Left colon (tissue), 2 donors: ENCODE results near the gene FADS2. TPM values are rescaled to one million over a fixed set of nuclear protein-coding genes. Genes with fewer than 3 reads are reported as not detected.

Experiments used
- ATAC-seq: fragments of 200-7000 bp; cut with Tn5 transposase; one replicate; pipeline ENCODE4 v1.9.1; 2020; ENCODE audit warnings: mild to moderate bottlenecking, moderate library complexity
- DNase-seq, 2 donors: peaks; one replicate each; pipeline ENCODE4 v3.0.0-alpha.2; 2020
- intact Hi-C, 2 donors: fragments of 100-400 bp; cut with DNase I in 1 of 2; cut with micrococcal nuclease in 1 of 2; formaldehyde crosslinking; loops; one replicate each; pipeline versions ENCODE4 v1.11.2 to v1.14.0; 2022; cut with DNase I, micrococcal nuclease
- long read RNA-seq: library from polyadenylated mRNA; unstranded; transcript quantifications from one replicate; pipeline ENCODE4 v2.0.0, GENCODE V29; 2021
- total RNA-seq, 2 donors: library from RNA; stranded (reverse); fragmentation: NEBNext Ultra II Directional; extraction: Animal tissue kit (Norgen Biotek cat#: 25700); gene quantifications; one replicate each; pipeline ENCODE4 v1.2.1, GENCODE V29; 2021
- donor health status: DM: no; HTN: no; CAD: no.
- donor health status: DM: yes; HTN: yes; CAD: no.

Gene FADS2
- total RNA-seq = 1 to 10 TPM; 3.1 to 5.6 TPM
- long read RNA-seq = 0 reads

DNA sequence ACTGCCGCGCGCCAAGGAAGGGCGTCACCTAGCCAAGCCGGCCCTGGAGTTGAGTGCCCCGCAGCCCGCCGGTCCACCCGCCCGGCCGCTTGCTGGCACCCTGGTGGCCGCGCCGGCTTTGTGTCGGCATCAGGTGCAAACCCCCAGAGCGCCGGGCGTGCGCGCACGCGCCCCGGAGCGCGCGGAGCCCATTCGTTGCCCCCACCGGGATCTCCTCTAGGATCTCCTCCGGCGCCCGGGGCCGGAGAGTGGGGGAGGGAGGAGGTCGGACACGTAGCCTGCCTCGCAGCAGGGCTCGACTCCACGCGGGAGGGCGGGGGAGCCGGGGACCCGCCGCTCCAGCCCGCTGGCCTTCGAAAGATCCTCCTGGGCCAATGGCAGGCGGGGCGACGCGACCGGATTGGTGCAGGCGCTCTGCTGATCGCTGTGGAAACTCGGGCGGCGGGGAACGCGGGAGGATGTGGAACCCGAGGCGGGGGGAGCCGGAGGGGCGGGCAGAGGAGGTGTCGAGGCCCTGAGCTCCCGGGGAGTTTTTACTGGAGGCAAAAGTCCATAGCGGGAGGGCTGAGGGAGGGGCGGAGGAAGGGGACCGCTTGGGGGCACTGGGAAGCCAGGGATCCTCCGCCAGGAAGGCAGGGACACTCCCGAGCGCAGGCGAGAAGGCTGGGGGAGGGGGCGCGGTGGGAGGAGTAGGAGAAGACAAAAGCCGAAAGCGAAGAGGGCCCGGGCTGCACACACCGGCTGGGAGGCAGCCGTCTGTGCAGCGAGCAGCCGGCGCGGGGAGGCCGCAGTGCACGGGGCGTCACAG, at the start of gene FADS2:
Gene FADS2, plus strand, starts transcription at position 730 of the 808 bp plus-strand sequence. CDS start 91 bp downstream, outside the sequence.
- DNase-seq = peak; percentile 72 to 75
- intact Hi-C loops = no loop called here
- peak; percentile 70 for ATAC-seq

DNA sequence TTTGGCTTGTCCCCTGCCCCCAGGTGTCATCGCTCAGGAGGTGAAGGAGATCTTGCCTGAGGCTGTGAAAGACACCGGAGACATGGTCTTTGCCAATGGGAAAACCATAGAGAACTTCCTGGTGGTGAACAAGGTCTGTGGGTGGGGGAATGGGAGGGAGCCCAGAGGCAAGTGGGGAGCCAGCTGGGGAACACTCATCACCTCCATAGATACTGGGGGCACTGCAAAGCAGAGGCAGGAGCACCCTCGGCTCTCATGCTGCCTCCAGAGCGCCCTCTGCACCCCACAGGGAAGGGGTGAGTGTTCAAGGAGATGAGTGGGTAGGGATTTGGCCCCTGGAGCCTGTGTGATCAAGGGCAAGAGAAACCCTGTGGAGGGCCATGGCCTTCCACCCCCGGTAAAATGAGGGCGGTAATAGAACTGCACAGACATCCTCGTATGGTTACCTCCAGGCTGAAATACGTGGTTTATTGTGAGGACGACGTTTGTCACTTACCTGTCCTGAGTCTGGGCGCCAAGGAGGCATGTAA, 49.7 kb upstream of the FADS2 start:
- no peak for DNase-seq
- no peak for ATAC-seq
- intact Hi-C loops = no loop called here

GRCh38 chr11:61778920-61779650, 49.0 kb upstream of the FADS2 start:
- ATAC-seq = no peak
- no peak for DNase-seq
- intact Hi-C loops = no loop called here

DNA sequence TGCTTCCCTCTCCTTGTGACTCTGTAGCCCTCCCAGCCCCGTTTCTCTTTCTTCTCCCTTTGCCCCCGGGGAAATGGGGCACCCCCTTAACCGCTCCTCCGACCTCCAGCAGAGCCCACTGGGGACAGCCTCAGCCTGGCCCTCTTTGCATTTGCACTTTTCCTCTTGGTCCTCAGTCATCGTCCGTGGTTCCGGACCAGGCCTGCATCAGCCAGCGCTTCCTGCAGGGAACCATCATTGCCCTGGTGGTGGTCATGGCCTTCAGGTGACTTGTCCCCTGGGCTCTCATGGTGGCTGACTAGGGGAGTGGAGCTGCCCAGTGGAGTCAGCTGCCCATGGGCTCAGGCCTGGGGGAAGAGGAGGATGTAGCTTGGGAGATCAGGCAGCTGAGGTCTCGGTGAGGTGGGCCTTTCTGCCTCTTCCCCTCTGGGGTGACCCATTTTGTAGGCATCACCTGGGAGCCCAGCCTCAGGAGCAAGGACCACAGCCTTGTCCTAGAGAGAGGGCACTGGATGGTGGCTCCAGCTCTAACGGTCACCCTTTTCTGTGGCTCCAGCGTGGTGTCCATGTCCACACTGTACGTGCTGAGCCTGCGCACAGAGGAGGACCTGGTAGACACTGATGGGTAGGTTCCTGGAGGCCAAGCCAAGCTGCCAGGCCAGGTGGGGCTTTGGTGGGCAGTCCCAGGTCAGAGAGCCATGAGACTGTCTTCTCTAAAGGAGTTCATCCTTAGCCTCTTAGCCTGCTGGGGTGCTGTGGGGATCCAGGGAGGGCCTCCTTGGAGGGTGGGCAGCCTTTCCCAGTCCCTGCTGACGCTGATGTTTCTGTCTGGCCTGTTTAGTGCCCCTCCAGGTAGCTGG, 48.2 kb upstream of the FADS2 start:
- intact Hi-C loops = no loop called here
- no peak for DNase-seq
- ATAC-seq = no peak

GRCh38 chr11:61780581-61781162, 47.4 kb upstream of the FADS2 start:
- DNase-seq (no peak), ATAC-seq (no peak)
- intact Hi-C loops = no loop called here

GRCh38 chr11:61781585-61781984, 46.5 kb upstream of the FADS2 start:
- no peak for DNase-seq
- intact Hi-C loops = no loop called here

GRCh38 chr11:61782299-61782698, 45.8 kb upstream of the FADS2 start:
- ATAC-seq (no peak), DNase-seq (no peak)
- intact Hi-C loops = no loop called here

More at GRCh38 chr11:61781585-61781984, 46.5 kb upstream of the FADS2 start:
- ATAC-seq = no peak

DNA sequence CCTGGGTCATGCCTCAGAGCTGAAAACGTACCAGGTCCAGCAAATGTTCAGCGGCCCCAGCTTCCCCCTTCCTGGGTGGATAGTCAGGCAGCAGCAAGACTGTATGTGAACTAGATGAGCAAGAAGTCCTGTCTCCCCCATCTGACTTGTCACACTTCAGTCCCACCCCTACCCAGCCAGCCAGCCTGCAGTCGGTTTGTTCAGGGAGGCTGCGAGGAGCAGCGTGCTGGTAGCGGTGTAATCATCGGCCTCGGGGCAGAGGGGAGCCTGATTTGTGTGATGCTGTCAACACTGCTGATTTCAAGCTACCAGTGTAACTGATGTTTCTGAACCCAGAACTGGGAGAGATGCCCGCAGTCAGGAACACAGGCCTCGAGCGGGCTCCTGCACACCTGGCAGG, 45.3 kb upstream of the FADS2 start:
- ATAC-seq (no peak), DNase-seq (no peak)
- intact Hi-C loops = no loop called here

DNA sequence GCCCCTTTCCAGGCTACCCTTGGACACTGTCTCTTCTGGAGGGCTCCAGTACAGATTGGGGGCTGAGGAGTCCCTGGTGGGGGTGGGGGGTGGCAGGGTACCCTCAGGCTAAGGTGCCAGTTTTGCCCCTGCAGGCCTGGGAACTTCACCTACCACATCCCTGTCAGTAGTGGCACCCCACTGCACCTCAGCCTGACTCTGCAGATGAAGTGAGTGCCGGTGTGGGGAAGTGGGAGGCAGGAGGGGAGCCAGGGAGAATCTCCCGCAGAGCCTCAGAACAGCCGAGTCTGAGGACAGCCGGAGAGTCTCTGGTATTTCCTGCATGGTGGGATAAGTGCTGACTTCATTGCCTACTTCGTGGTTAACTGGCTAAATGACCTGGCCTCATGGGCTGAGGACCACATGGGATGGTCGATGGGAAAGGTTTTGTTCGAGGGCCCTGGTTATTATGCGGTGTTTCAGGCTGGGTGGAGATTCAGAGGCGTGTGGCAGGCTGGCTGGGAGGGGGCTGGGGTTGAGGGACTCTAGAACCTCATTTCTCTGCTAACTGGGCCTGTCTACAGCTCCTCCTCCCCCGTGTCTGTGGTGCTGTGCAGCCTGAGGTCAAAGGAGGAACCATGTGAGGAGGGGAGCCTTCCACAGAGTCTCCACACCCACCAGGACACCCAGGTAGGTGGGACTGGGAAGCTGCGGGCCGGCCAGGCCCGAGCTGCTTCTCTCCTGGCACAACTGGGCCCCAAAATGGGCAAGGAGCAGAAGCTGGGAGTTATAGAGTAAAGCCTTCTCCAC, 44.2 kb upstream of the FADS2 start:
- intact Hi-C loops = no loop called here
- DNase-seq (no peak), ATAC-seq (no peak)

GRCh38 chr11:61784506-61784805, 43.6 kb upstream of the FADS2 start:
- ATAC-seq = no peak
- no peak for DNase-seq
- intact Hi-C loops = no loop called here

DNA sequence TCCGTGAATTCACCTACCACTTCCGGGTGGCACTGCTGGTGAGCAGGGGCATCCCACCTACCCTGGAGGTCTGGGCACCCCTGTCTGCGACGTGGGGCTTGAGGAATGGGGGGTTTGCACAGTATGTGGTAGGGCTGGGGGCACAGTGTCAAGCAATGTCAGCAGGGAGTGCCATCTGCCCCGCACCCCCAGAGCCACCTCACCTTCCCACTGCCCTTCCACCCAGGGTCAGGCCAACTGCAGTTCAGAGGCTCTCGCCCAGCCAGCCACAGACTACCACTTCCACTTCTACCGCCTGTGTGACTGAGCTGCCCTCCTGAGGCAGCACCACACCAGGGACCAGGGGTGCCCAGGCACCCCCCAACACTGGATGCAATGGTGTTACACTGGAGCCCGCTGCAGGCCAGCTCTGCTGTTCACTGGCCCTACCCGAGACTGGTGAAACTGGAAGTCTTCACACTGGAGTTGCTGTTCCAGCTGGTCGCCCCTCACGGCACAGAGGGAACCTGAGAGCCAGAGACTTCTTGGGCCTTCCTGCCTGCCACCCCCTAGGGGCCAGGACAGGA, 42.2 kb upstream of the FADS2 start:
- no peak for DNase-seq
- intact Hi-C loops = no loop called here
- no peak for ATAC-seq

DNA sequence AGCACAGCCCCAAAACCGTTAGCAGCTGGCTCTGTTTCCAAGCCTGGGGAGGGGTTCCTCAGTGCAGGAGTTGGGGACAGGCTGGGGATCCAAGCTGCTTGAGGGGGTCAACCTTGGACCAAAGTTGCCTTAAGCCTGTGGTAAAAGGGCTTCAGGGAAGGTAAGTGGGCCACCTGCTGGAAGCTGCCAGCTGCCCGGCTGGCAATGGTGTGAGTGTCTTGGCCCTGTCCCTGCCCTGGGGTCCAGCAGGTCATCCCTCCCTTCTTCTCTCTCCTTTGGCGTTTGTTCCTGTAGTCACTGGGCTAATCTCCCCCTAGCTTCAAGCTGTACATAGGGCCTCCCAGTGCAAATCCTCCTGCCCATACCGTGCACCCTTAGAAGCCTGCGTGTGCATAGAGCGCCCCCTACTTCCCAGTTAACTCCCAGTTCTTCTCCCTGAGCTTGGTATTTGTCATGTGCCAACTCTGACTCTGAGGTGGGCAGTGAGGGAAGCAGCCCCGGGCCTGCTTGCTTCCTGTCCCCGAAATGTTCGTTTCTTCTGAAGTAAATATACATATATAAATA, 40.1 kb upstream of the FADS2 start:
- intact Hi-C loops = no loop called here
- DNase-seq = no peak
- no peak for ATAC-seq

- intact Hi-C loops = loop anchor here in 1 of 2 donors (10.0 kb wide), 1 partner anchor 173 kb away; the partner anchor contains the start of gene FTH1
- ATAC-seq (peak; percentile 57), DNase-seq (peak; percentile 73 to 76)
These were observed 36.3 kb upstream of the FADS2 start for GRCh38 chr11:61791737-61792309.

DNA sequence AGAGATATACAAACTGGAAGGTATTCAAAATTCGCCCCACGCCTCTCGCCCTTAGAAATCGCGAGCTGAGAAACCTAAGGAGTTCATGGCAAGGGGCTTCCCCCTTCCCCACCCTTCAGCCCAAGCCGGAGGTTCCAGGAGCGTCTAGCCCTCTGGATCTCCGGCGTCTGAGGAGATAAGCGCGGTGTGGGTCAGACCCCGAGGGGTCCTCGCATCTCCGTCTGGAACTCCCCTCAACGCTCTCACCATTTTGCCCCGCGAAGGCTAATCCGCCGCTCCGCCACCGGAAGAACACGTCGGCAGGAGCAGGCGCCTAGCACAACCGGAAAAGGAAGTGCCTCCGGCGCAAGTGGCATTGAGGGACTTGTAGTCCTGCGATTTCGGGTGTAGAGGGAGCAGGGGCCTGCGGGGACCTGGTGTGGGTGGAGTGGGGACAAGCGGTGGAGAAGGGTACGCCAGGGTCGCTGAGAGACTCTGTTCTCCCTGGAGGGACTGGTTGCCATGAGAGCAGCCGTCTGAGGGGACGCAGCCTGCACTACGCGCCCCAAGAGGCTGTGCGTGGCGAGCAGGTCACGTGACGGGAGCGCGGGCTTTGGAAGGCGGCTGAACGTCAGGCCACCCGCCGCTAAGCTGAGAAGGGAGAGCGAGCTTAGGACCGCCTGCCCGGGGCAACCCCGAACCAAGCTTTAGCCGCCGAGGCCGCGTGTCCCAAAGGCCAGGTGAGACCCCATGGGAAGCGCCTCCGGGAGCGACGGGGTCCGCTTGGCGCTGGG, 35.6 kb upstream of the FADS2 start, which contains the start of the genes FEN1 and TMEM258:
Gene FEN1, plus strand, starts transcription at position 602 of the 773 bp plus-strand sequence. CDS start 2,451 bp downstream, outside the sequence.
Gene TMEM258, minus strand, starts transcription at position 290 of the 773 bp plus-strand sequence. Its CDS starts 41 bp downstream, at position 249.
- peak; percentile 90 for ATAC-seq
- intact Hi-C loops = loop anchor here in 1 of 2 donors (10.0 kb wide), 1 partner anchor 172 kb away; the partner anchor contains the start of gene FTH1

DNA sequence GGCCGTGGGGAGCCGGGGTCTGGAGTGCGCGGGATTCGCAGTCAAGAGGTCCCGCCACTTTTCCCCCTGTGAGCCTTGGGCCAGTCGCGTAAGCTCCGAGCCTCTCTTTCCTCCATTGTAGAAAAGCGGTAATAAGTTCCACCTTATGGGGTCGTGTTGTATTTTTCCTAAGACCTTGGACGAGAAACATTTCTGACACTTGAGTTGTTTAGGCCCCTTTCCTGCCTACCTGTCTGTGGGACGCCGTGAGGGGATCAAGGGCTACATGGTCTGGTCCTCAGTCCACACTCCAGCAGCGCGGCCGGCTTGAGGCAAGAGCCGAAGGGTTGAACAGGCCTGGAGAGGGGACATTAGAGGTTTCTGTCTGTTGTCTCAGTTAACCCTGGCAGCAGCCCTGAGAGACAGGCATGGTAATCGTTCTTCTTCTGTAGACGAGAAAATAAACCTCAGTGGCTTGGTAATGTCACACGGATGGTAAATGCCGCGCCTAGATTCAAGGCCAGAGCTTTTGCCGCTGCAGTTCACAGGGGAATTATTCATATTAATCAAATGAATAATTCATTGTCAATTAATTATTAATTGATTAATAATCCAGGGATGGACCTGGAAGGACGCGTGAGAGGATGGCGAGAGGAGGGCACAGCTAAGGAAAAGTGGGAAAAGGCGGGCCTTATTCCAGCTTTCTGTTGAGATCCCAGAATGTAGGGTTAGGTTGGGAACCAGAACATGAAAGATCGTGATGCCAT, 34.8 kb upstream of the FADS2 start:
- intact Hi-C loops = loop anchor here in 1 of 2 donors (10.0 kb wide), 1 partner anchor 172 kb away; the partner anchor contains the start of gene FTH1
- DNase-seq (peak in 1 of 2 donors; percentile 28), ATAC-seq (peak; percentile 24)

More for the DNA sequence above, 35.6 kb upstream of the FADS2 start, which contains the start of the genes FEN1 and TMEM258:
- peak; percentile 91 to 93 for DNase-seq
